ENCODE data around the gene USP9X.
"Not testable (repeated sequence)": the region's sequence is repeated elsewhere in the genome, so short reads cannot be mapped to it uniquely, and the experiment has no call there.

USP9X gene

DNA sequence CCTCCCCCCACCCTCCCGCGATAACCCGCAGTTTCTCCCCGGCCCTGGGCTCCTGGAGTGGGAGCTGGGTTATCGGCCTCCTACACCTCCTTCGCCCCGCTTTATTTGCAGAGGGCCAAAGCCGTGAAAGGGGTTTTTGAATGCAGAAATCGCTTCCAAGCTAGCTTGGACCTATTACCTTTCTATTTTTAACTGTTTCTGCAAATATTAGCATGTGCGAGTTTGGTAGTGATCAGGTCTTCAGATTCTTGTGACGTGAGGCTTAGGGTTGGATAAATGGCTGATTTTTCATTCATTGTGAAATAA, 1.3 kb downstream of the USP9X start:
- DNase-seq (ENCODE audit: low spot score), result no peak

- no peak for DNase-seq (ENCODE audit: low spot score)
Observed at GRCh38 chrX:41087201-41087600, 2.0 kb downstream of the USP9X start.

DNA sequence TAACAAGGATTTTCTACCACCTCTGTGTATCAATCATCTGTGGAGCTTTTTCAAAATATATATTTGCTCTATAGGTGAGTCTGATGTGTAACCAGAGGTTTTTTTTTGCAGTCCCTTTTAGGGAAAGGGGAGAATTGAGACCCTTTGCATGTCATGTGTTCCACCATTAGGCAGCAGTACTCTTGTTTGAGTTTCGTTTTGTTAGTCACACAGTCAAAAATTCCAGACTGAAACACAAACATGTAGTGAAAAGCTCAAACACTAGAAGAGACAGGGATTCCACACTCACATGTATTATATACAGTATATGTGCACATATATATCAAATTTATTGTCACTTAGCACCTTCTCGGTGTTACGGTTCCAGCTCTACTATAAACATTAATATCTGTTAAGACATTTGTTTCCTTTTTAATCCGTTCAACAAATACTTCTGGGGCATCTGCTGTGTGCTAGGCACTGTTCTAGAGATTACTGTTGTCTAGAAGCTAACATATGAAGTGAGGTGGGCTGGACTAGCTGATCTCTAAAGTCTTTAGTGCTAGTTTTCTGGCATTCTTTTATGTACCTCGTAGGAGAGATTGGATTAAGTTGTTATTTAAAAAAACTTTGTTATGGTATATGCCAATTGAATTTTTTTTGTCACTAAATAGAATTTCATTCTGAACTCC, 5.5 kb downstream of the USP9X start:
- DNase-seq (ENCODE audit: low spot score), result peak; percentile 22

- DNase-seq (ENCODE audit: low spot score), result no peak
Observed at GRCh38 chrX:41092776-41093175, 7.5 kb downstream of the USP9X start.

DNA sequence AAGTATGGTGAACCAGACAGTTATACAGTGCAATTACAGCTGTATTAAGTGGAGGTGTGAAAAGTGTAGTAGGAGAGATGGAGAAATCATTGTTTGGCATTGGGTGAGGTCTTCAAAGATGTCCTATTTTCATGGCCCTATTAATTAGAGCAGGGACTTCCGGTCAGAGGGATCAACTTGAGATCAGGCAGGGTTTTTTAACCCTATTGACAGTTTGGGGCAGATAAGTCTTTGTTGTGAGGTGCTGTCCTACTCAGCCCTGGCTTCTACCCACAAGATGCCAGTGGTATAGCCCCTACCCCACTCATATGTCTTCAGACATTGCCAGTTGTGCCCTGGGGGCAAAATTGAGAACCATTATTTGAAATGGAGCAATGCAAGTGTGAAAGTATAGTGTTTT, 9.9 kb downstream of the USP9X start:
- DNase-seq (ENCODE audit: low spot score), result no peak

GRCh38 chrX:41095908-41096307, 10.7 kb downstream of the USP9X start:
- no peak for DNase-seq (ENCODE audit: low spot score)

GRCh38 chrX:41096339-41096955, 11.2 kb downstream of the USP9X start:
- DNase-seq (ENCODE audit: low spot score), result no peak

- DNase-seq (ENCODE audit: low spot score), result no peak
Observed at GRCh38 chrX:41097326-41097725, 12.1 kb downstream of the USP9X start.

- no peak for DNase-seq (ENCODE audit: low spot score)
Observed at GRCh38 chrX:41100200-41100599, 15.0 kb downstream of the USP9X start.

DNA sequence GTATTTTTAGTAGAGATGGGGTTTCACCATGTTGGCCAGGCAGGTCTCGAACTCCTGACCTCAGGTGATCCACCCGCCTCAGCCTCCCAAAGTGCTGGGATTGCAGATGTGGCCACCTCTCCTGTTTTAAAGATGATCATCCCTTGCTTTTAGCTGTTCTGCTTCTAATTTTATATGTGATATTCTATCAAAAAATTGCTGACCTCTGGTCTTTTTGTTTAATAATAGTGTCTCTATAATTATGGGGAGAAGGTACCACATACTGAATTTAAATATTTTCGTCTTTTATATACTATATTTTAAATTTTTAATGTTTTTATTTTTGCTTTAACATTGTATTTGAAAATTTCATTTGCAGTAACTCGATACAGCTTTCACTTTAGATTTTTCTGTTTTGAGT, 15.6 kb downstream of the USP9X start:
- no peak for DNase-seq (ENCODE audit: low spot score)

GRCh38 chrX:41105005-41105404, 19.8 kb downstream of the USP9X start:
- no peak for DNase-seq (ENCODE audit: low spot score)

- not testable (repeated sequence) for DNase-seq (ENCODE audit: low spot score)
Observed at GRCh38 chrX:41106257-41106656, 21.0 kb downstream of the USP9X start.

GRCh38 chrX:41108007-41108406, 22.8 kb downstream of the USP9X start:
- DNase-seq (ENCODE audit: low spot score), result no peak

- no peak for DNase-seq (ENCODE audit: low spot score)
Observed at GRCh38 chrX:41108463-41109205, 23.4 kb downstream of the USP9X start.

- DNase-seq (ENCODE audit: low spot score), result no peak
Observed at GRCh38 chrX:41110801-41111625, 25.8 kb downstream of the USP9X start.

GRCh38 chrX:41115104-41115425, 29.8 kb downstream of the USP9X start:
- DNase-seq (ENCODE audit: low spot score), result peak; percentile 25

DNA sequence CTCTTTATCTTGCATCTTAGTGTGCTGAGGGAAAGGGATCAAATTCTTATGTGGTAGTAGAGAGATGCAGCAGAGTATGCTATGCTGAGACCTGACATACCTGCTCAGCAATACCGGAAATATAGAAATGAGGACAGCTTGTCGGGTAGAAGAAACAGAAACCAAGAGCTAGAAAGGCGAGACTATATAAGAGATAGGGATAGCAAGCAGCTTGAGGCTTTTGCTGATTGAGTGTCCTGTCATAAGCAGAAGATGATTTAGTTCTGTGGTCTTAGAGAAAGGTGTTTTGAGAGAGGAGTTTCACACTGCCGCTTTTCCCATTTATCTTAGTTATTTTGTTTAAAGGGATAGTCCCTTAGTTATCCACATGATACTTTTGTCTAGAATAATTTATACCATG, 31.7 kb downstream of the USP9X start:
- peak; percentile 78 for DNase-seq (ENCODE audit: low spot score)

GRCh38 chrX:41118156-41118555, 32.9 kb downstream of the USP9X start:
- peak; percentile 64 for DNase-seq (ENCODE audit: low spot score)

- peak; percentile 31 for DNase-seq (ENCODE audit: low spot score)
Observed at GRCh38 chrX:41119803-41120202, 34.6 kb downstream of the USP9X start.

GRCh38 chrX:41121766-41122165, 36.5 kb downstream of the USP9X start:
- DNase-seq (ENCODE audit: low spot score), result no peak

- no peak for DNase-seq (ENCODE audit: low spot score)
Observed at GRCh38 chrX:41122664-41123257, 37.5 kb downstream of the USP9X start.

GRCh38 chrX:41127477-41128192, 42.4 kb downstream of the USP9X start:
- DNase-seq (ENCODE audit: low spot score), result no peak
